ENCODE results near the gene NINJ2. TPM values are rescaled to one million over a fixed set of nuclear protein-coding genes. Genes with fewer than 3 reads are reported as not detected.

The NINJ2 gene
- total RNA-seq, 4 donors from 2014 or later: 1.4 to 8.0 (median 5.6) TPM

DNA sequence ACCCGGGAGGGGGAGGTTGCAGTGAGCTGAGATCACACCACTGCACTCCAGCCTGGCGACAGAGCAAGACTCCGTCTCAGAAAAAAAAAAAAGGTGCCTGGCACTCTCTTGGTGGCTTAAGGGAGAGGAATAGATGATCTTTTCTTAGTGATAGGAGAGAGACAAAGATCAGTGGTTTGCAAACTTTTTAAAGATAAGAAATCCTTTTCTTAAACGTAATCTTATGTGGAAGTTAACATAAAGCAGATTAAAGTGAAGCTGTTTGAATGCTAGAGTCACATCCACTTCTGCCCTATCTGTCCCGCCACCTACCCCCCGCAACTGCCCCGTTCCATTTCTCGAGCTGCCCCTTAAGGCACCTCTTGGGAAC is 6.3 kb upstream of the NINJ2 start:
- H3K27me3 ChIP-seq: no peaks in the 10 kb centered on the region
- H3K4me1 ChIP-seq: no peaks in the 10 kb centered on the region
- intact Hi-C loops (cut with DNase I; ENCODE audit: low total_unique reads): loop anchor here (2.0 kb wide), 1 partner anchor 45 kb away; no protein-coding TSS in a partner anchor
- H3K27ac ChIP-seq: no peak overlapping the region
- no peaks in the 10 kb centered on the region for H3K9me3 ChIP-seq
- 88% methylated on average over 8 of the region's 8 CpGs; no CpG with 5 or more reads in 1 of the 2 donors for WGBS, 2 donors (ENCODE audit: low coverage in 1 of 2)
- no peak for DNase-seq
- in situ Hi-C loops (cut with MboI; ENCODE audit: low pct_ligation_motif_present in 1 of 4, low pct_unique_long_range_greater_than_20kb in 1 of 4, low sequenced_read_pairs in 3 of 4): no loop called here
- no peak overlapping the region for H3K4me3 ChIP-seq
- TF ChIP-seq POLR2A (IDR thresholded peaks at IDR 0.05) (no peak), EP300 (IDR thresholded peaks at IDR 0.05; ENCODE audit: low read depth) (no peak), POLR2AphosphoS5 (IDR thresholded peaks at IDR 0.05) (no peak)
- TF ChIP-seq, protein P1, sequence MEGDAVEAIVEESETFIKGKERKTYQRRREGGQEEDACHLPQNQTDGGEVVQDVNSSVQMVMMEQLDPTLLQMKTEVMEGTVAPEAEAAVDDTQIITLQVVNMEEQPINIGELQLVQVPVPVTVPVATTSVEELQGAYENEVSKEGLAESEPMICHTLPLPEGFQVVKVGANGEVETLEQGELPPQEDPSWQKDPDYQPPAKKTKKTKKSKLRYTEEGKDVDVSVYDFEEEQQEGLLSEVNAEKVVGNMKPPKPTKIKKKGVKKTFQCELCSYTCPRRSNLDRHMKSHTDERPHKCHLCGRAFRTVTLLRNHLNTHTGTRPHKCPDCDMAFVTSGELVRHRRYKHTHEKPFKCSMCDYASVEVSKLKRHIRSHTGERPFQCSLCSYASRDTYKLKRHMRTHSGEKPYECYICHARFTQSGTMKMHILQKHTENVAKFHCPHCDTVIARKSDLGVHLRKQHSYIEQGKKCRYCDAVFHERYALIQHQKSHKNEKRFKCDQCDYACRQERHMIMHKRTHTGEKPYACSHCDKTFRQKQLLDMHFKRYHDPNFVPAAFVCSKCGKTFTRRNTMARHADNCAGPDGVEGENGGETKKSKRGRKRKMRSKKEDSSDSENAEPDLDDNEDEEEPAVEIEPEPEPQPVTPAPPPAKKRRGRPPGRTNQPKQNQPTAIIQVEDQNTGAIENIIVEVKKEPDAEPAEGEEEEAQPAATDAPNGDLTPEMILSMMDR (IDR thresholded peaks at IDR 0.05): no peak
- no peaks in the 10 kb centered on the region for H3K36me3 ChIP-seq

DNA sequence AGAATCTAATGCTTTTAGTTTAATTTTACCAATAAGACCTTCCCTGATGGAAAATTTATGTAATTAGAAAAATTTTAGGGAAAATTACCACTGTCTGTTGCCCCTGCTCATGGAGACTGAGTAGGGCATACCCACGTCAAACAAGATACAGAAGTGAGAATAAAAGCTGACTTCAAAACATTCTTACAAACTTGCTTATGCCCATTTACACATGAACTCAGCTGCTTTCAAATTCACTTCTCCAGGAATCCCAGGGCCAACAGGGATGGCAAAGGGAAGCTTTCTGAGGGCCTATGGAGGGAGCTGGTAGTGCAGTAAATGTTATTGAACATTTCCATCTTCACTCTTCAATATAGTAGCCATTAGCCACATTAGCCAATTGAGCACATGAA is 4.8 kb upstream of the NINJ2 start:
- DNase-seq: no peak
- no peaks in the 10 kb centered on the region for H3K36me3 ChIP-seq
- no peak overlapping the region for H3K27ac ChIP-seq
- 75 to 79% methylated on average over 1 of the region's 1 CpG for WGBS, 2 donors (ENCODE audit: low coverage in 1 of 2)
- no peaks in the 10 kb centered on the region for H3K9me3 ChIP-seq
- TF ChIP-seq, protein P1 (IDR thresholded peaks at IDR 0.05): no peak
- TF ChIP-seq POLR2A (IDR thresholded peaks at IDR 0.05): no peak
- TF ChIP-seq POLR2AphosphoS5 (IDR thresholded peaks at IDR 0.05): no peak
- no peak for TF ChIP-seq EP300 (IDR thresholded peaks at IDR 0.05; ENCODE audit: low read depth)
- no peaks in the 10 kb centered on the region for H3K4me1 ChIP-seq
- in situ Hi-C loops (cut with MboI; ENCODE audit: low pct_ligation_motif_present in 1 of 4, low pct_unique_long_range_greater_than_20kb in 1 of 4, low sequenced_read_pairs in 3 of 4) (no loop called here), intact Hi-C loops (cut with DNase I; ENCODE audit: low total_unique reads) (loop anchor here (2.0 kb wide), 1 partner anchor 47 kb away; no protein-coding TSS in a partner anchor)
- H3K27me3 ChIP-seq: no peaks in the 10 kb centered on the region
- H3K4me3 ChIP-seq: no peak overlapping the region

DNA sequence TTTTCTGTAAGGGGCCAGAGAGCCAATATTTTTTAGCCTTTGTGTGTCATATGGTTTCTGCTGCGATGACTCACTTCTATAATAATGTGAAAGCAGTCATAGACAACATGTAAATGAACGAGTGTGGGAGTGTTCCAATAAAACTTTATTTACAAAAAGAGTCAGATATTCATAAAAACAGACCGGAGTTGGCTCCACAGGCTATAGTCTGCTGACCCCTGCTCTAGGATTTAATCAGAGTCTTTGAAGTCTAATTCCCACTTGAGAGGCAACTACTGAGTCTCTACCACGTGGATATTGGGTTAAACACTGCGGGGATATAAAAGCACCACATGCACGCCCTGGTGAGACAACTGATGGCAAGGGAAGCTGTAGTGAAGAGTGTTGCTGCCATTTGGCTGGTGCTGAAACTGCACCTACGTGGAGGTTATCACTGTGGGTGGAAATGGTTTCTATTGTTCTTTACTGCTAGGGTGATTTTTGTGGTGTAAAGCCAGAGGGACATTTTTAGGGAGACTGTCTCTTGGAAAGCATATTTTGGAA is 3.6 kb upstream of the NINJ2 start:
- WGBS, 2 donors (ENCODE audit: low coverage in 1 of 2): 31 to 50% methylated on average over 7 of the region's 7 CpGs
- Histone ChIP-seq H3K36me3 (no peaks in the 10 kb centered on the region), H3K4me1 (no peaks in the 10 kb centered on the region), H3K27ac (peak overlapping the region in 1 of 4 donors; percentile 11), H3K27me3 (no peaks in the 10 kb centered on the region), H3K9me3 (no peaks in the 10 kb centered on the region), H3K4me3 (no peak overlapping the region)
- no peak for DNase-seq
- in situ Hi-C loops (cut with MboI; ENCODE audit: low pct_ligation_motif_present in 1 of 4, low pct_unique_long_range_greater_than_20kb in 1 of 4, low sequenced_read_pairs in 3 of 4) (no loop called here), intact Hi-C loops (cut with DNase I; ENCODE audit: low total_unique reads) (no loop called here)
- TF ChIP-seq, protein P1 (IDR thresholded peaks at IDR 0.05): no peak
- no peak for TF ChIP-seq POLR2AphosphoS5 (IDR thresholded peaks at IDR 0.05)
- TF ChIP-seq EP300 (IDR thresholded peaks at IDR 0.05; ENCODE audit: low read depth): no peak
- TF ChIP-seq POLR2A (IDR thresholded peaks at IDR 0.05): no peak

DNA sequence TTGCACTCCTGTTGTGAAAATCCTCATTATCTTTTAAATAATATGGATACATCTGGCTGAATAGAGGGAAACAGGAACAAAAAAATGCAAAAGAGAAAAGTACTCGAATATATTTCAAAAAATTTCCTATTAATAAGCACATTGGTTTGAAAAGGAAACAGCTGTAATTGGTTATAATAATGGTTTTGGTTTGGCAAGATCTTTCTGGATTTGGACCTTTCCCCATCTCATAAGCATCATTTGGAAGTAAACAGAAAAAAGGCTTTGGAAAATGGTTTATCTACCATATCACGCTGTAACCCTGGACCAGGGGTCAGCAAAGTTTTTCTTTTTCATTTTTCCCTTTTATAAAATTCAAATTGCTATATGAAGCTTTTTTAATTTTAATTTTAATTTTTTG is 2.8 kb upstream of the NINJ2 start:
- Histone ChIP-seq H3K27ac (no peak overlapping the region), H3K9me3 (no peaks in the 10 kb centered on the region), H3K27me3 (no peaks in the 10 kb centered on the region), H3K4me1 (no peaks in the 10 kb centered on the region), H3K36me3 (no peaks in the 10 kb centered on the region), H3K4me3 (no peak overlapping the region)
- 56 to 65% methylated on average over 2 of the region's 2 CpGs for WGBS, 2 donors (ENCODE audit: low coverage in 1 of 2)
- TF ChIP-seq, protein P1 (IDR thresholded peaks at IDR 0.05): no peak
- TF ChIP-seq EP300 (IDR thresholded peaks at IDR 0.05; ENCODE audit: low read depth) (no peak), POLR2AphosphoS5 (IDR thresholded peaks at IDR 0.05) (no peak), POLR2A (IDR thresholded peaks at IDR 0.05) (no peak)
- intact Hi-C loops (cut with DNase I; ENCODE audit: low total_unique reads) (no loop called here), in situ Hi-C loops (cut with MboI; ENCODE audit: low pct_ligation_motif_present in 1 of 4, low pct_unique_long_range_greater_than_20kb in 1 of 4, low sequenced_read_pairs in 3 of 4) (no loop called here)
- no peak for DNase-seq
